HFFc6 (cell line): Measurements from ENCODE around the gene GCDH. TPM values are rescaled to one million over a fixed set of nuclear protein-coding genes. Genes with fewer than 3 reads are reported as not detected.
A peak's percentile ranks its signal among the peaks of the same experiment; 100 is the strongest.

Experiments used
- DNase-seq: peaks from one replicate; pipeline ENCODE4 v3.0.0-alpha.2; 2018
- H3K27ac Mint-ChIP-seq: 2 replicates; pipeline ENCODE4 v1.8.0; 2020; ENCODE audit warnings: mild to moderate bottlenecking, mixed read lengths
- H3K27me3 Mint-ChIP-seq: 2 replicates; pipeline ENCODE4 v1.8.0; 2021; ENCODE audit warnings: mild to moderate bottlenecking, moderate library complexity, mixed read lengths; ENCODE audit not compliant: insufficient read depth
- H3K36me3 Mint-ChIP-seq: 2 replicates; pipeline ENCODE4 v1.8.0; 2021; ENCODE audit warnings: low read depth, mixed read lengths
- H3K4me1 Mint-ChIP-seq: 2 replicates; pipeline ENCODE4 v1.8.0; 2020; ENCODE audit warnings: low read depth, mixed read lengths
- H3K4me3 Mint-ChIP-seq: 2 replicates; pipeline ENCODE4 v1.8.0; 2020; ENCODE audit warnings: mild to moderate bottlenecking, moderate library complexity, mixed read lengths
- H3K9me3 Mint-ChIP-seq: 2 replicates; pipeline ENCODE4 v1.8.0; 2020; ENCODE audit warnings: mild to moderate bottlenecking, mixed read lengths
- total RNA-seq, 6 experiments: library from RNA; stranded (reverse); fragmentation: NEBNext Ultra II Directional; extraction: Animal tissue kit (Norgen Biotek cat#: 25700); gene quantifications; 2 replicates in 1 of 6; 3 replicates in 5 of 6; pipeline ENCODE4 v1.2.3, GENCODE V29; 2021
- TF ChIP-seq, protein P1 (sequence below): fragments of 200-600 bp; sonication (generic); IDR thresholded peaks from 2 replicates; pipeline ENCODE4 v1.5.0; 2021; ENCODE audit warnings: antibody characterized with exemption, mild to moderate bottlenecking

Gene GCDH
- total RNA-seq, 6 experiments from 2014 or later: 20.6 to 24.6 (median 21.1) TPM

DNA sequence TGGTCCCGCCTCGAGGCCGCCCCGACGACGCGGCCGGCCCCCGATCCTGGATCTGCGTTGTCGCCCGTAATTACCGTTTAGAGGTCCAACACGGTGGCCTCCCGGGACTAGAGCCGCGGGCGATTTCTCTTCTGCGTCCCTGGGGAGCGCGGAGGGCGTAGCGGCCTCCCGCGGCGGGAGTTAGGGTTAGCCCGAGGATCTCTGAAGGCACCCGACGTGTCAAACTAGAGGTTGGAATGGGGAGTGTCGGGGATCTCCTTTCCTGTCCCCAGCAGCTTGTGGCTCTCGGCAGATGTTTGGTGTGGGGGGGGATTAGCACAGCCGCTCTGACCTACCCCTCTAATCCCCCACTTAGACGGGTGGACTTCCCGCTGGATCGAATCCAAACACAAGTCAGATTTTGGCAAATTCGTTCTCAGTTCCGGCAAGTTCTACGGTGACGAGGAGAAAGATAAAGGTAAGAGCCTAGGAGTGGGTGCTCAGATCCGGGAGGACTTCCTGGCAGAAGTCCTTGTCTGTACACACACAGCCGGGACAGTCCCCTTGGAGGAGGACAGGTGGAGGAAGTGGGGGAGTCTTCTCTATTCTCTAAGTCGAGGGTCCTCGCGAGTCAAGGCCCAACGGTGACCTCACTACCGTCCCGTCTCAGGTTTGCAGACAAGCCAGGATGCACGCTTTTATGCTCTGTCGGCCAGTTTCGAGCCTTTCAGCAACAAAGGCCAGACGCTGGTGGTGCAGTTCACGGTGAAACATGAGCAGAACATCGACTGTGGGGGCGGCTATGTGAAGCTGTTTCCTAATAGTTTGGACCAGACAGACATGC lies 48.0 kb downstream of the GCDH start:
- DNase-seq: peak; percentile 25
- H3K4me3 Mint-ChIP-seq: peak overlapping the region; percentile 99
- peaks cover 10% of the 10 kb centered on the region for H3K27me3 Mint-ChIP-seq
- H3K36me3 Mint-ChIP-seq: peaks cover 43% of the 10 kb centered on the region
- peak overlapping the region; percentile 92 for H3K27ac Mint-ChIP-seq
- H3K9me3 Mint-ChIP-seq: peaks cover 11% of the 10 kb centered on the region
- H3K4me1 Mint-ChIP-seq: peaks cover 43% of the 10 kb centered on the region
- TF ChIP-seq, protein P1, sequence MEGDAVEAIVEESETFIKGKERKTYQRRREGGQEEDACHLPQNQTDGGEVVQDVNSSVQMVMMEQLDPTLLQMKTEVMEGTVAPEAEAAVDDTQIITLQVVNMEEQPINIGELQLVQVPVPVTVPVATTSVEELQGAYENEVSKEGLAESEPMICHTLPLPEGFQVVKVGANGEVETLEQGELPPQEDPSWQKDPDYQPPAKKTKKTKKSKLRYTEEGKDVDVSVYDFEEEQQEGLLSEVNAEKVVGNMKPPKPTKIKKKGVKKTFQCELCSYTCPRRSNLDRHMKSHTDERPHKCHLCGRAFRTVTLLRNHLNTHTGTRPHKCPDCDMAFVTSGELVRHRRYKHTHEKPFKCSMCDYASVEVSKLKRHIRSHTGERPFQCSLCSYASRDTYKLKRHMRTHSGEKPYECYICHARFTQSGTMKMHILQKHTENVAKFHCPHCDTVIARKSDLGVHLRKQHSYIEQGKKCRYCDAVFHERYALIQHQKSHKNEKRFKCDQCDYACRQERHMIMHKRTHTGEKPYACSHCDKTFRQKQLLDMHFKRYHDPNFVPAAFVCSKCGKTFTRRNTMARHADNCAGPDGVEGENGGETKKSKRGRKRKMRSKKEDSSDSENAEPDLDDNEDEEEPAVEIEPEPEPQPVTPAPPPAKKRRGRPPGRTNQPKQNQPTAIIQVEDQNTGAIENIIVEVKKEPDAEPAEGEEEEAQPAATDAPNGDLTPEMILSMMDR: peak; percentile 59

DNA sequence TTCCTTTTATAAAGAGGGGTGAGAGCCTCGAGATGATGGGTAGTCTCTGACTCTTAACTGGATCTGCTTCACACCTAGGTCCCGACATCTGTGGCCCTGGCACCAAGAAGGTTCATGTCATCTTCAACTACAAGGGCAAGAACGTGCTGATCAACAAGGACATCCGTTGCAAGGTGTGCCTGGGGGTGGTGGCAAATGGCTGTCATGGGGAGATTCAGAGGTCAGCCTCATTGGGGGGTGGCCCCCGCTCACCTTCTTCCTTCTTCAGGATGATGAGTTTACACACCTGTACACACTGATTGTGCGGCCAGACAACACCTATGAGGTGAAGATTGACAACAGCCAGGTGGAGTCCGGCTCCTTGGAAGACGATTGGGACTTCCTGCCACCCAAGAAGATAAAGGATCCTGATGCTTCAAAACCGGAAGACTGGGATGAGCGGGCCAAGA lies 49.0 kb downstream of the GCDH start:
- H3K9me3 Mint-ChIP-seq: peaks cover 11% of the 10 kb centered on the region
- peaks cover 10% of the 10 kb centered on the region for H3K27me3 Mint-ChIP-seq
- peak overlapping the region; percentile 99 for H3K4me3 Mint-ChIP-seq
- TF ChIP-seq, protein P1: no peak
- H3K4me1 Mint-ChIP-seq: peaks cover 48% of the 10 kb centered on the region
- peaks cover 52% of the 10 kb centered on the region for H3K36me3 Mint-ChIP-seq
- DNase-seq: no peak
- H3K27ac Mint-ChIP-seq: peak overlapping the region; percentile 92

DNA sequence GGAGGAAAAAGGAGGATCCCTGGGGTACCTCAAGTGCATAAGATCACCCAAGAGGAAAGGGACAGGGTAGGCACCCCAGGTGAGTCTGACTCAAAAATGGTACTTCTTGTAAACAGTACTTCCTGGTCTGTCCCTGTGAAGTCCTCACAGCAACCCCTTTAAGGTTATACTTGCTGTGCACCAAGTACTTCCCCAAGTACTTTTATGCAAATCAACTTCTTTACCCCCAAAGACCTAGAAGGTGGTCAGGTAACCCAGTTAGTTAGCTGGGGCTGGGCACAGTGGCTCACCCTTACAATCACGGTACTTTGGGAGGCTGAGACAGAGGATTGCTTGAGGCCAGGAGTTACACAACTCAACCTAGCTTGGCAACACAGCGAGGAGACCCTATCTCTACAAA lies 49.9 kb downstream of the GCDH start:
- Mint-ChIP-seq H3K9me3 (peaks cover 11% of the 10 kb centered on the region), H3K27ac (peak overlapping the region; percentile 92), H3K36me3 (peaks cover 56% of the 10 kb centered on the region), H3K27me3 (peaks cover 15% of the 10 kb centered on the region), H3K4me1 (peaks cover 48% of the 10 kb centered on the region), H3K4me3 (peak overlapping the region; percentile 99)
- TF ChIP-seq, protein P1: no peak
- no peak for DNase-seq

DNA sequence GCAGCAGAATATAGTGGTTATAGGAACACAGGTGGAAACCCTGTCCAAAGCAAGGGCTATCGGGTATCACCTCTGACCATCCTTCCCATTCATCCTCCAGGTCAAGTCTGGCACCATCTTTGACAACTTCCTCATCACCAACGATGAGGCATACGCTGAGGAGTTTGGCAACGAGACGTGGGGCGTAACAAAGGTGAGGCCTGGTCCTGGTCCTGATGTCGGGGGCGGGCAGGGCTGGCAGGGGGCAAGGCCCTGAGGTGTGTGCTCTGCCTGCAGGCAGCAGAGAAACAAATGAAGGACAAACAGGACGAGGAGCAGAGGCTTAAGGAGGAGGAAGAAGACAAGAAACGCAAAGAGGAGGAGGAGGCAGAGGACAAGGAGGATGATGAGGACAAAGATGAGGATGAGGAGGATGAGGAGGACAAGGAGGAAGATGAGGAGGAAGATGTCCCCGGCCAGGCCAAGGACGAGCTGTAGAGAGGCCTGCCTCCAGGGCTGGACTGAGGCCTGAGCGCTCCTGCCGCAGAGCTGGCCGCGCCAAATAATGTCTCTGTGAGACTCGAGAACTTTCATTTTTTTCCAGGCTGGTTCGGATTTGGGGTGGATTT lies 52.6 kb downstream of the GCDH start:
- Mint-ChIP-seq H3K4me3 (peak overlapping the region; percentile 54), H3K9me3 (peaks cover 9% of the 10 kb centered on the region), H3K27ac (peak overlapping the region; percentile 74), H3K4me1 (peaks cover 52% of the 10 kb centered on the region), H3K36me3 (peaks cover 67% of the 10 kb centered on the region), H3K27me3 (peaks cover 12% of the 10 kb centered on the region)
- DNase-seq: no peak
- TF ChIP-seq, protein P1: no peak

DNA sequence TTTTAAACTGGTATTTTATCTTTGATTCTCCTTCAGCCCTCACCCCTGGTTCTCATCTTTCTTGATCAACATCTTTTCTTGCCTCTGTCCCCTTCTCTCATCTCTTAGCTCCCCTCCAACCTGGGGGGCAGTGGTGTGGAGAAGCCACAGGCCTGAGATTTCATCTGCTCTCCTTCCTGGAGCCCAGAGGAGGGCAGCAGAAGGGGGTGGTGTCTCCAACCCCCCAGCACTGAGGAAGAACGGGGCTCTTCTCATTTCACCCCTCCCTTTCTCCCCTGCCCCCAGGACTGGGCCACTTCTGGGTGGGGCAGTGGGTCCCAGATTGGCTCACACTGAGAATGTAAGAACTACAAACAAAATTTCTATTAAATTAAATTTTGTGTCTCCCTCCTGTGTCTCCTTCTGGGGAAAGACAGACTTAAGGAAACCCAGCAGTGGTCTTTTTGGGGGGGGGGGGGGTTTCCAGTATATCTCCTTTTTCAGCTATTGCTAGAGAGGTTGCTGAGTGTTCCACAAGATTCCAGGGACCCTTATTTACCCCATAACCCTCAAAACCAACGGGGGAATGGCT lies 53.2 kb downstream of the GCDH start:
- no peak for DNase-seq
- Mint-ChIP-seq H3K4me3 (peak overlapping the region; percentile 94), H3K9me3 (peaks cover 2% of the 10 kb centered on the region), H3K27me3 (peaks cover 7% of the 10 kb centered on the region), H3K4me1 (peaks cover 52% of the 10 kb centered on the region), H3K36me3 (peaks cover 61% of the 10 kb centered on the region), H3K27ac (peak overlapping the region; percentile 95)
- TF ChIP-seq, protein P1: no peak
